HG02642 (cell line): ENCODE measurements around the gene OBI1.
A peak's percentile ranks its signal among the peaks of the same experiment; 100 is the strongest.

Experiments
- ATAC-seq: cut with Tn5 transposase; IDR thresholded peaks from one replicate; pipeline ENCODE4 v1.9.1; 2021; ENCODE audit warnings: mild to moderate bottlenecking; ENCODE audit not compliant: unreplicated experiment, poor library complexity

The OBI1 gene

GRCh38 chr13:78658630-78659449 is at the start of gene OBI1:
TSS of gene OBI1 (minus strand) at chr13:78659155. CDS start at chr13:78659120, 35 bp downstream.
- ATAC-seq = peak; percentile 85

- ATAC-seq = no peak
These were observed 42.4 kb upstream of the OBI1 start for GRCh38 chr13:78701383-78701782.

DNA sequence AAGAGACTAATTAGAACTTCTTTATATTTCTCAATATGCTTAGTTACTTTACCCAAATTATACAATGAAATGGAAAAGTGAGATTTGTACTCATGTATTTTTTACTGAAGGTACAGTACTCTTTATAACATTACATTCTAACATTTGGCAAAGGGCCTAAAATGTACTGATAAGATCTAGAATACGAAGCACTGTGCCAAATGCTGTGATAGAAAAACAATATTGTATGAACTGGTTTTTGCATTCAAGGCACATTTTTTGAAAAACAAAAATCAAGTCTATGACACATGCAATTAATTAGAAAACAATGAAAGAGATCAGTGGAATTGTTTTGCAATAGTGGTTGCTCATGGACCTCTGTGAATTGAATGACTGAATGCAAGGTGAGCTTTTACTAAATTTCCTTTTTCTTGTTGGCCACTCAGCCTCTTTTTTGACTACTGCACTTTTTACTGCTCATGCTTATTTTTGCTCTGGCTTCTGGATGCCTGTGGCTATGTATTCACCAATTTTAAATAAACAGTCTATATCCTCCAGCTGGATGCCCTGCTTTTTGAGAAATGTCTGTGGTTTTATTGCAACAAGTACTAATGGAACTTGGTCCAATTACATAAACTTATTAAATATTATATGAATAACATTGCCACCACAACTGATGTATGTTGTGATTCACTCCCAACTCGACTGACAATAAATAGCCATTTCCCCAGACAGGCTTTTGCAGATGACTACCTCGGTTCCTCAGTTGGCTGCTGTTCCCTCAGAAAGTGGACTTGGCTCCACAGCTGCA is 41.4 kb upstream of the OBI1 start:
- no peak for ATAC-seq

GRCh38 chr13:78689011-78689410 is 30.1 kb upstream of the OBI1 start:
- no peak for ATAC-seq

- ATAC-seq = no peak
These were observed 27.5 kb upstream of the OBI1 start for GRCh38 chr13:78686461-78686860.

- no peak for ATAC-seq
These were observed 21.8 kb upstream of the OBI1 start for GRCh38 chr13:78680576-78681350.

- no peak for ATAC-seq
These were observed 21.2 kb upstream of the OBI1 start for GRCh38 chr13:78680115-78680561.

DNA sequence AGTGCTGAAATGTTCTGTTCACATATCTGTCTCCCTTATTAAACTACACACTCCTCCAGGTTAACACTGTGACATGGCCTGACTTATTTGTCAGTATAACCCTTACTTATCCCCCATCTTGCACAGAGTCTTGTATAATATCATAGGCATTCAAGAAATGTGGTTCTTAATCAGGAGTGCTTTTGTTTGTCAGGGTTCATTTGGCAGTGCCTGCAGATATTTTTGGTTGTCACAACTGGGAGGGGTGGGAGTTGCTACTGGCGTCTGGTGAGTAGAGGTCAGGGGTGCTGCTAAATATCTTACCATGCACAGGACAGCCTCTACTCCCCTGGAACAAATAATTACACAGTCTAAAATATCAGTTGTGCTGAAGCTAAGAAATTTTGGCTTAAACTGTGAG is 20.4 kb upstream of the OBI1 start:
- no peak for ATAC-seq

DNA sequence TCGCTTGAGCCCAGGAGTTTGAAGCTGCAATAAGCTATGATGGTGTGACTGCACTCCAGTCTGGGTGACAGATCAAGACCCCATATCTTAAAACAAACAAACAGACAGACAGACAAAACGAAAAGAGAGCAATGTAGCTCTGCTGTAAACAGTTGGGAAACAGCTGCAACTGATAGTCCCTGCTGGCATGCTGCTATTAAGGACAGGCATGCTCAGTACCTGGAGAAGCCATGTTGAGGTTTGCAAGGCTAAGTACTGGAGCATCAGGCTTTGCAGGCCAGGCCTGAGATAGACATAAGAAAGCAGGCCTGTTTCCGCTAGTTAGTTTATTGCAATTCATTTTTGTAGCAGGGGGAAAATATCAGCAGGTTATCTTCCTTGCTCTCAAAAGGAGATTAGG is 16.2 kb upstream of the OBI1 start:
- ATAC-seq = no peak

DNA sequence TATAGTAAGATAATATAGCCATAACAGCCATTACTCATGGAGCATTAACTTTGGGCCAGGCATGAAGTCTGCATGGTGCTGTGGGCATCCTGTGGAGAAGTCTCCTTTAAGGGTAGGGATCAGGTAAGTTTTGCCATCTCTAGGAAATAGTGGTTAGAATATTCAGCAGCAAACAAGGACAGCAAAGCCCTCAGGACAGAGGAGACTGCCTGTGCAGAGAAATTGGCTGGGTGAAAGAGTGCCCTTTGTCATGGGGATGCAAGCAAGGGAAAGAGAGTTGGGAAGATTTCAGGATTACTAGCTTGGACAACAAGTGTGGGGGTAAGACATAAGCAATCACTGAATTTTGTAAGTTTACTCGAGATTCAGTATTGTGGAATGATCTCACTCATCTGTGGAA is 15.7 kb upstream of the OBI1 start:
- ATAC-seq = no peak

- ATAC-seq = no peak
These were observed 3.5 kb upstream of the OBI1 start for GRCh38 chr13:78662467-78662866.

- ATAC-seq = no peak
These were observed 1.5 kb upstream of the OBI1 start for GRCh38 chr13:78660495-78660857.

- peak; percentile 35 for ATAC-seq
These were observed 958 bp upstream of the OBI1 start for GRCh38 chr13:78659732-78660494.

DNA sequence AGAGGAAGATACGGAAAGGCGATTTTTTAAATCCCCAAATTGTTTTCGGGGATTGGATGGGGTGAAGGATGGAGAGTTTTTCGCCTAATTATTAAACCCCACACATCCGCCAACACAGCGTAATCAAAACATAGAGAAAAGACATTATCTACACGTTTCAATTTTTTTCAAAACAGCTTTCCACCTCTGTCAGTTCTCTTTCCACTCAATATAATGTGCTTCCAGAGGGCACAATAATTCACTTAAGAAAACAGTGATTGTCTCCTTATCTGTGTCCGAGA is 435 bp upstream of the OBI1 start:
- no peak for ATAC-seq

DNA sequence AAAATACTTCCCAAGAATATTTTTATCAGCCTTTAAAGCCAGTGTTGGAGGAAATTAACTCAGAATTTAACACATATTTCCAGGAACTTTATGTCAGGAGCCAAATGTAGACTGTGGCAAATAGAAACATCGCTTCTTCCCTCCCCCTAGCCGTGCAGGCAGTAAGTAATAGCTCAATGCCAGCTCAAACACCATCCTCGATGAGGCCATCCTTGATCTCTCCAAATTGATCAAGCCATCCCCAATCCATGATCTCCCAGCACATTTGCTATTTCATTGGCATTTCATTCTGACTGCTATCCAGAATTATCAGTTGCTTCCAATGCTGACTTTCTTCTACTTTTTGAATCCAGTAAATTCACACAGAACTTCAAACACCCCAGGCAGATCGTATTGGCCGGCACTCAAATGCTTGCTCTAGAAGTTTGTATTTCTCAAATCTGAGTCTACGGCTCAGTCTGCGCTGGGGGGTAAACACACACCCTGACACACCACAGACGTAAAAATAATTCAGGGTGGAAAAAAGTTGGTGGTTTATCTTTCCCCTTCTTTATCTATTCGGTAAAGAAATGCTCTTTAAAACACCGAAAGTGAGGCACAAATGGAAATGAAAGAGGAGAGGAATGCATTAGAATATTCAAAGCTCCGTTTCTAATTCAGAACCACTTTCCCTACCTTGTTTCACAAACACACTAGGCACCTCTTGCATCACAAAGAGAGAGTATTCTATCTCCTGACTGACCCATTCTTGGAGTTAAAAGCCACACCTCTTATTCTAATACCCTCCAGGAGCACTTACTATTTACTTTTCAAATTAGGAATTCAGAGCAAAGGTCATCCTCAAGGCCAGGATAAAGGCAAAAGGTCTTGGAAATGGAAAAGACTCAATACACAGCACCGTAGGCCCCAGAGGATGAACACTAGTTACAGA is 991 bp downstream of the OBI1 start:
- ATAC-seq = peak; percentile 34

- no peak for ATAC-seq
These were observed 3.0 kb downstream of the OBI1 start for GRCh38 chr13:78655906-78656305.

DNA sequence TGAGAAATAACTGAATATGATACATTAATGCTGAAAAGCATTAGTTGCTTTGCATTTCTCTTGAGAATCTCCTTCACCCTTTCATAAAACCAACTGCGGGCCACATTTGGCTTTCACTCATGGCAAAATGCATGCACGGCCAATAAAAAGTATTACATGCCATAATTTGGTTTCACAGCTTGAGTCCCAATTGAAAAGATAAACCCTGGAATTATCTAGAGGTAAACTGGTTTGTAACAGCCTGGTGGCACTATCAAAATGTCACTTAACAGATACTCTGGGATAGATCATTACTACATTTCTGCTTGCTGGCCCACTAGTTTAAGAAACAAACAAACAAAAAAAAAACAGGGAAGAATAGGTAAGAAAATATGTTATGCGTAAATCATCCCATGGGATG is 3.9 kb downstream of the OBI1 start:
- no peak for ATAC-seq

DNA sequence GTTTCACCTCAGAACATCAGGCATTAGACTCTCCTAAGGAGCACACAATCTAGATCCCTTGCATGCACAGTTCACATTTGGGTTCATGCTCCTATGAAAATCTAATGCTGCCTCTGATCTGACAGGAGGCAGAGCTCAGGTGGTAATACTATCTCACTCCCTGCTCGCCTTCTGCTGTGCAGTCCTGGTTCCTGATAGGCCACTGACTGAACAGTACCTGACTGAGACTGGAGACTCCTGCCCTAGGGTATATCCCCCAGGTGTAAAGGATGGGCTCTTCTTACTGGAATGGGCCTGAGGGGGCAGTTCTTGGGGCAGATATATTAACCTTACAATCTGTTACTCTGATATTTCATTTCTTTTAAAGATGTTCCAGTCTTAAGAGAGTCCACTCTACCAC is 6.3 kb downstream of the OBI1 start:
- ATAC-seq = no peak

DNA sequence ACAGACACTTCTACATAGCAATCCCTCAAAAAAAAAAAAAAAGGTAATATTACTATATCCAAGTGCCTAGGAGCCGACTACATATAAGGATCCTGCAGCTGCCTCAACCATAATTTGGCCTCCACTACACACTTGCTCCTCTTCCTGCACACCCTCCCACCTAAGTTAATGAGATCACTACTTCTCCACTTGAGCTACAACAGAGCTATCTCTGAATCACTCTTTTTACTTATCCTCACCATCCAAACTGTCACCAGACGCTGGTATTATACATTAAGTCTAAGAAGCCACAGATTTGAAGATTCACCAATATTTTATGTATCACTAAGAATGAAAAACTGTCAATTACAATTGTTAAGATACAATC is 8.3 kb downstream of the OBI1 start:
- no peak for ATAC-seq
